H9 (cell line): ENCODE data around the gene NTN3. TPM values are rescaled to one million over a fixed set of nuclear protein-coding genes. Genes with fewer than 3 reads are reported as not detected.

Experiments used
- DNase-seq: peaks from one replicate; pipeline ENCODE4 v3.0.0-alpha.2; 2017
- H2AFZ ChIP-seq: one replicate; pipeline ENCODE4 v1.6.1; 2013; ENCODE audit warnings: mild to moderate bottlenecking, low read length, control low read depth, moderate library complexity
- H2AK5ac ChIP-seq: 2 replicates; pipeline ENCODE4 v1.6.1; 2013; ENCODE audit warnings: low read length, control low read depth, mixed read lengths; ENCODE audit not compliant: insufficient read length
- H2BK120ac ChIP-seq: one replicate; pipeline ENCODE4 v1.6.1; 2013; ENCODE audit warnings: low read depth, mild to moderate bottlenecking, low read length, control low read depth, inconsistent platforms; ENCODE audit not compliant: poor library complexity, severe bottlenecking
- H2BK12ac ChIP-seq: 2 replicates; pipeline ENCODE4 v1.6.1; 2013; ENCODE audit warnings: low read length, control low read depth, mixed read lengths, low read depth; ENCODE audit not compliant: insufficient read length
- H2BK15ac ChIP-seq: 2 replicates; pipeline ENCODE4 v1.6.1; 2013; ENCODE audit warnings: low read depth, low read length, control low read depth
- H2BK20ac ChIP-seq: one replicate; pipeline ENCODE4 v1.6.1; 2013; ENCODE audit warnings: low read depth, mild to moderate bottlenecking, low read length, control low read depth, inconsistent platforms; ENCODE audit not compliant: poor library complexity, severe bottlenecking
- H2BK5ac ChIP-seq: 2 replicates; pipeline ENCODE4 v1.6.1; 2013; ENCODE audit warnings: low read length, control low read depth, mixed read lengths; ENCODE audit not compliant: insufficient read length
- H3K14ac ChIP-seq: 2 replicates; pipeline ENCODE4 v1.6.1; 2013; ENCODE audit warnings: low read length, control low read depth; ENCODE audit not compliant: insufficient read depth
- H3K18ac ChIP-seq: 2 replicates; pipeline ENCODE4 v1.6.1; 2013; ENCODE audit warnings: low read depth, mild to moderate bottlenecking, mixed read lengths, low read length, control low read depth; ENCODE audit not compliant: insufficient read length
- H3K23ac ChIP-seq: 2 replicates; pipeline ENCODE4 v1.6.1; 2013; ENCODE audit warnings: low read length, control low read depth, mixed read lengths, low read depth; ENCODE audit not compliant: insufficient read length
- H3K23me2 ChIP-seq: 2 replicates; pipeline ENCODE4 v1.6.1; 2013; ENCODE audit warnings: low read depth, mild to moderate bottlenecking, mixed read lengths, low read length, control low read depth; ENCODE audit not compliant: insufficient read length, poor library complexity, severe bottlenecking
- H3K27ac ChIP-seq: 2 replicates; pipeline ENCODE4 v1.5.1; 2013; ENCODE audit warnings: low read length, control low read depth, mixed read lengths, low read depth; ENCODE audit not compliant: insufficient read length
- H3K27me3 ChIP-seq: 2 replicates; pipeline ENCODE4 v1.6.1; 2013; ENCODE audit warnings: low read length, control low read depth, inconsistent platforms; ENCODE audit not compliant: insufficient read depth
- H3K4ac ChIP-seq: 2 replicates; pipeline ENCODE4 v1.6.1; 2013; ENCODE audit warnings: low read depth, mild to moderate bottlenecking, control low read depth, inconsistent platforms, low read length, moderate library complexity
- H3K4me1 ChIP-seq: 2 replicates; pipeline ENCODE4 v1.6.1; 2013; ENCODE audit warnings: low read length, control low read depth, inconsistent platforms; ENCODE audit not compliant: insufficient read depth
- H3K4me2 ChIP-seq: 2 replicates; pipeline ENCODE4 v1.6.1; 2013; ENCODE audit warnings: low read length, control low read depth, mixed read lengths; ENCODE audit not compliant: insufficient read length, insufficient read depth
- H3K56ac ChIP-seq: 2 replicates; pipeline ENCODE4 v1.6.1; 2013; ENCODE audit warnings: low read depth, mild to moderate bottlenecking, mixed read lengths, low read length, control low read depth; ENCODE audit not compliant: insufficient read length
- H3K79me1 ChIP-seq: 2 replicates; pipeline ENCODE4 v1.6.1; 2013; ENCODE audit warnings: low read depth, mild to moderate bottlenecking, moderate library complexity, low read length, control low read depth, inconsistent platforms; ENCODE audit not compliant: insufficient read depth, poor library complexity, severe bottlenecking
- H3K79me2 ChIP-seq: 2 replicates; pipeline ENCODE4 v1.6.1; 2013; ENCODE audit warnings: low read length, control low read depth, inconsistent platforms; ENCODE audit not compliant: insufficient read depth
- H3K9ac ChIP-seq: 2 replicates; pipeline ENCODE4 v1.6.1; 2013; ENCODE audit warnings: low read length, control low read depth, mixed read lengths; ENCODE audit not compliant: insufficient read length; ENCODE audit errors: extremely low read depth
- H3K9me3 ChIP-seq: one replicate; pipeline ENCODE4 v1.6.1; 2013; ENCODE audit warnings: low read depth, low read length, inconsistent platforms; ENCODE audit not compliant: control insufficient read depth
- H3T11ph ChIP-seq: one replicate; pipeline ENCODE4 v1.6.1; 2013; ENCODE audit warnings: mild to moderate bottlenecking, low read length, control low read depth, inconsistent platforms
- H4K20me1 ChIP-seq: one replicate; pipeline ENCODE4 v1.6.1; 2013; ENCODE audit not compliant: control insufficient read depth, insufficient read length, insufficient read depth
- H4K5ac ChIP-seq: 2 replicates; pipeline ENCODE4 v1.6.1; 2013; ENCODE audit warnings: low read depth, mild to moderate bottlenecking, mixed read lengths, low read length, control low read depth; ENCODE audit not compliant: insufficient read length
- H4K8ac ChIP-seq: replicated peaks from 2 replicates; pipeline ENCODE4 v1.6.1; 2013; ENCODE audit warnings: low read length, control low read depth, mixed read lengths, low read depth; ENCODE audit not compliant: insufficient read length
- H4K91ac ChIP-seq: 2 replicates; pipeline ENCODE4 v1.6.1; 2013; ENCODE audit warnings: low read depth, mild to moderate bottlenecking, moderate library complexity, mixed read lengths, low read length, control low read depth; ENCODE audit not compliant: insufficient read length
- H3K27ac Mint-ChIP-seq, 3 experiments: 2 replicates in 2 of 3; 3 replicates in 1 of 3; pipeline ENCODE4 v1.8.0; 2020 to 2021; ENCODE audit warnings: mixed read lengths in 3 of 3, mild to moderate bottlenecking in 1 of 3, moderate library complexity in 1 of 3
- H3K27me3 Mint-ChIP-seq: 2 replicates; pipeline ENCODE4 v1.8.0; 2021; ENCODE audit warnings: low read depth, mild to moderate bottlenecking, moderate library complexity, mixed read lengths
- H3K36me3 Mint-ChIP-seq, 3 experiments: 2 replicates in 2 of 3; 3 replicates in 1 of 3; pipeline ENCODE4 v1.8.0; 2020 to 2021; ENCODE audit warnings: low read depth in 3 of 3, mixed read lengths in 3 of 3; ENCODE audit not compliant: insufficient read depth in 1 of 3
- H3K4me1 Mint-ChIP-seq, 2 experiments: 2 replicates each; pipeline ENCODE4 v1.8.0; 2020; ENCODE audit warnings: mixed read lengths in 2 of 2
- H3K4me3 Mint-ChIP-seq, 2 experiments: 2 replicates in 1 of 2; 3 replicates in 1 of 2; pipeline ENCODE4 v1.8.0; 2020 to 2021; ENCODE audit warnings: mild to moderate bottlenecking in 2 of 2, mixed read lengths in 2 of 2, moderate library complexity in 1 of 2
- H3K9me3 Mint-ChIP-seq, 2 experiments: 2 replicates in 1 of 2; 3 replicates in 1 of 2; pipeline ENCODE4 v1.8.0; 2020; ENCODE audit warnings: mild to moderate bottlenecking in 2 of 2, mixed read lengths in 2 of 2, moderate library complexity in 1 of 2
- WGBS: extraction: QIAGEN DNeasy Blood & Tissue Kit; methylation state at CpG from one replicate; pipeline ENCODE4 v1.1.7; 2013; ENCODE audit warnings: missing lambda C conversion rate, low lambda C conversion rate, mixed read lengths; ENCODE audit not compliant: insufficient read length; ENCODE audit errors: extremely low coverage; 5-methylcytosine and 5-hydroxymethylcytosine counted together
- total RNA-seq: library from RNA; stranded (reverse); gene quantifications from 2 replicates; pipeline ENCODE4 v1.2.1, GENCODE V29; 2021
- TF ChIP-seq, protein P1 (sequence below): fragments of 200-600 bp; sonication (generic); conservative IDR thresholded peaks from 3 replicates; pipeline ENCODE4 v1.8.0; 2021; ENCODE audit warnings: antibody characterized with exemption, mild to moderate bottlenecking

The NTN3 gene
- total RNA-seq, 1 experiment from 2014 or later, result 1.3 TPM

GRCh38 chr16:2477327-2477726 lies 6.2 kb downstream of the NTN3 start:
- Histone ChIP-seq H2BK15ac (no peak overlapping the region), H3K4me1 (no peaks in the 10 kb centered on the region), H2AFZ (no peak overlapping the region), H3K23me2 (peaks cover 6% of the 10 kb centered on the region), H3K27ac (no peak overlapping the region), H3K56ac (no peak overlapping the region), H3K23ac (no peak overlapping the region), H3K79me2 (no peaks in the 10 kb centered on the region), H3K14ac (no peak overlapping the region), H2AK5ac (no peak overlapping the region), H3K4ac (no peak overlapping the region), H3T11ph (no peak overlapping the region), H3K18ac (no peak overlapping the region), H2BK120ac (no peak overlapping the region), H4K20me1 (peaks cover 4% of the 10 kb centered on the region), H2BK5ac (no peak overlapping the region), H2BK20ac (no peak overlapping the region), H4K91ac (no peak overlapping the region), H3K9me3 (no peaks in the 10 kb centered on the region), H3K9ac (no peak overlapping the region), H3K4me2 (no peak overlapping the region), H3K79me1 (no peaks in the 10 kb centered on the region), H4K8ac (no peak overlapping the region), H3K27me3 (peaks cover 8% of the 10 kb centered on the region; the same call in 1 of the 2 replicates), H4K5ac (no peak overlapping the region), H2BK12ac (no peak overlapping the region)
- TF ChIP-seq, protein P1, sequence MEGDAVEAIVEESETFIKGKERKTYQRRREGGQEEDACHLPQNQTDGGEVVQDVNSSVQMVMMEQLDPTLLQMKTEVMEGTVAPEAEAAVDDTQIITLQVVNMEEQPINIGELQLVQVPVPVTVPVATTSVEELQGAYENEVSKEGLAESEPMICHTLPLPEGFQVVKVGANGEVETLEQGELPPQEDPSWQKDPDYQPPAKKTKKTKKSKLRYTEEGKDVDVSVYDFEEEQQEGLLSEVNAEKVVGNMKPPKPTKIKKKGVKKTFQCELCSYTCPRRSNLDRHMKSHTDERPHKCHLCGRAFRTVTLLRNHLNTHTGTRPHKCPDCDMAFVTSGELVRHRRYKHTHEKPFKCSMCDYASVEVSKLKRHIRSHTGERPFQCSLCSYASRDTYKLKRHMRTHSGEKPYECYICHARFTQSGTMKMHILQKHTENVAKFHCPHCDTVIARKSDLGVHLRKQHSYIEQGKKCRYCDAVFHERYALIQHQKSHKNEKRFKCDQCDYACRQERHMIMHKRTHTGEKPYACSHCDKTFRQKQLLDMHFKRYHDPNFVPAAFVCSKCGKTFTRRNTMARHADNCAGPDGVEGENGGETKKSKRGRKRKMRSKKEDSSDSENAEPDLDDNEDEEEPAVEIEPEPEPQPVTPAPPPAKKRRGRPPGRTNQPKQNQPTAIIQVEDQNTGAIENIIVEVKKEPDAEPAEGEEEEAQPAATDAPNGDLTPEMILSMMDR, result no peak
- no peaks in the 10 kb centered on the region; a peak in 1 of 7 replicates for H3K36me3 Mint-ChIP-seq
- H3K27ac Mint-ChIP-seq, result no peak overlapping the region; a peak in 1 of 7 replicates
- H3K4me1 Mint-ChIP-seq, result peaks cover 9 to 12% of the 10 kb centered on the region in 2 experiments
- H3K9me3 Mint-ChIP-seq, result no peaks in the 10 kb centered on the region
- no peak overlapping the region for H3K4me3 Mint-ChIP-seq
- no peak for DNase-seq
- H3K27me3 Mint-ChIP-seq, result peaks cover 29% of the 10 kb centered on the region
- no CpG with 5 or more reads among the region's 3 CpGs for WGBS
